HepG2 (cell line): ENCODE results near the gene PPP2R2C.

Experiments used
- CTCF ChIP-seq: sonication (generic); formaldehyde crosslinking; IDR thresholded peaks from 2 replicates; pipeline ENCODE4 v1.5.0; 2020; ENCODE audit warnings: mild to moderate bottlenecking, missing genetic modification reagents, moderate library complexity
- DPF2 ChIP-seq: sonication (generic); formaldehyde crosslinking; IDR thresholded peaks from 2 replicates; pipeline ENCODE4 v1.4.0; 2020; ENCODE audit warnings: mild to moderate bottlenecking, low read depth, missing genetic modification reagents, borderline replicate concordance
- HNRNPLL ChIP-seq: fragments of 200-400 bp; formaldehyde crosslinking; IDR thresholded peaks from 2 replicates; pipeline ENCODE4 v1.6.1; 2017; ENCODE audit warnings: mild to moderate bottlenecking, low read depth, low read length; ENCODE audit not compliant: poor library complexity, severe bottlenecking
- POLR2A ChIP-seq, 2 experiments: IDR thresholded peaks; 2 replicates each; pipeline ENCODE4 v1.6.1; 2011; ENCODE audit warnings: low read depth in 2 of 2, low read length in 2 of 2, mild to moderate bottlenecking in 1 of 2, moderate library complexity in 1 of 2; ENCODE audit not compliant: insufficient read depth in 1 of 2
- RFX5 ChIP-seq: IDR thresholded peaks from 2 replicates; pipeline ENCODE4 v1.6.1; 2011; ENCODE audit warnings: low read depth, low read length, improper control_type of control experiment
- SSRP1 ChIP-seq: IDR thresholded peaks from 2 replicates; pipeline ENCODE4 v1.6.1; 2016; ENCODE audit warnings: control low read depth
- ZFP82 ChIP-seq: sonication (generic); formaldehyde crosslinking; IDR thresholded peaks from 2 replicates; pipeline ENCODE4 v1.5.1; 2020; ENCODE audit warnings: mild to moderate bottlenecking, missing genetic modification reagents, borderline replicate concordance
- ZSCAN5A ChIP-seq: sonication (generic); formaldehyde crosslinking; IDR thresholded peaks from 2 replicates; pipeline ENCODE4 v1.8.0; 2022; ENCODE audit warnings: mild to moderate bottlenecking, missing genetic modification reagents, borderline replicate concordance

GRCh38 chr4:6319530-6320150, 152.8 kb downstream of the PPP2R2C start:
- TF ChIP-seq ZSCAN5A (CRISPR knock-in tag) (no peak), ZFP82 (CRISPR knock-in tag) (no peak), POLR2A (IDR thresholded peaks at IDR 0.05; ENCODE audit: insufficient read depth in 1 of 2, low read depth in 2 of 2, low read length in 2 of 2) (no peak), SSRP1 (CRISPR knock-in tag) (no peak), RFX5 (no peak), HNRNPLL (no peak), CTCF (CRISPR knock-in tag) (no peak), DPF2 (no peak)
